Activated naive CD4-positive, alpha-beta T cell treated with Interleukin-2 at 50 U/mL for 16 hours (primary cell): ENCODE results near the gene KLK12.

ENCODE experiments used
- DNase-seq: peaks from one replicate; pipeline ENCODE4 v3.0.0-alpha.2; 2020

Gene KLK12

DNA sequence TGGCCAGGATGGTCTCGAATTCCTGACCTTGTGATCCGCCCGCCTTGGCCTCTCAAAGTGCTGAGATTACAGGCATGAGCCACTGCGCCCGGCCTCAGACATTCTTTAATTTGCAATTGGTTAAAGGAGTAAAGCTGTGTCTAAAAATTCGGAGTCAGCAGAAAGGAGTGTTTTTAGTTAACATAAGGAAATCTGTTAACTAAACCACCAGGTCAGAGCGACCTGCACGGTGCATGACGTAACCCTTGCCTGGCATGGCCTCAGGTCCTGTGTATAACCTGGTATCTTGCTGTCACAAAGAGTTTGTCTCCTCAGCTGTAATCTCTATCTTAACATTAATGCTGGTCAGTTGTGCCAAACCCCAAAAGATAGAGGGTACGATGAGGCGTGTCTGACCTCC lies 9.5 kb upstream of the KLK12 start:
- DNase-seq, result no peak

DNA sequence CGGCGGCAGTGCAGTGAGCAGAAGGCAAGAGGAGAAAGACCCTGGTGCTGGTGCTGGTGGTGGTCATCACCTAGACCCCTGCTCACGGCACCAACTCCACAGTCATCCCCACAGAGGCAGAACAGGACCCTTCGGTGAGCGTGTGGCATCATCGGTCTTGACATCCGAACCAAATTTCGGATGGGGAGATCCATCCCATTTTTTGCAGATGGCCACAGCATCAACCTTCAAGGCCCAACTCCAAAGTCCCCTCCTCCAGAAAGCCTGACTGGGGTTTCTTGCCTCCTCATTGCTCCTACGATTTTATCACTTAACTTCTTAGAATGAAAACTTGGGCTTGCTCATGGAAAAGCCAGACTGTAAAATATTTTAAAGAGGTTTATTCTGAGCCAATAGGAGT lies 8.7 kb upstream of the KLK12 start:
- DNase-seq, result no peak

DNA sequence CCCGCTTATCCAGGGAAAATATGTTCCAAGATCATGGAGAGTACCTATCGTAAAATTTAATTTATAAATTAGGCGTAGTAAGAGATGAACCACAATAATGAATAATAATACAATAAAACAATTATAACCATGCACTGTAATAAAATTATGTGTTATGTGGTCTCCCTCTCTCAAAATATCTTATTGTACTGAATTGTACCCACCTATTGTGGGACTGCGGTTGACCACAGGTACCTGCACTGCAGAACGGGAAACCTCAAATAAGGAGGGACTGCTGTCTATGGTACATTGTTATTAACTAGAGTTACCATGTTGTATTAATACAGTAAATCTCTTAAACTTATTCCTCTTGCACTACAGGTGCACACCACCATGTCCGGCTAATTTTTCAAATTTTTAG lies 5.3 kb upstream of the KLK12 start:
- DNase-seq, result no peak

DNA sequence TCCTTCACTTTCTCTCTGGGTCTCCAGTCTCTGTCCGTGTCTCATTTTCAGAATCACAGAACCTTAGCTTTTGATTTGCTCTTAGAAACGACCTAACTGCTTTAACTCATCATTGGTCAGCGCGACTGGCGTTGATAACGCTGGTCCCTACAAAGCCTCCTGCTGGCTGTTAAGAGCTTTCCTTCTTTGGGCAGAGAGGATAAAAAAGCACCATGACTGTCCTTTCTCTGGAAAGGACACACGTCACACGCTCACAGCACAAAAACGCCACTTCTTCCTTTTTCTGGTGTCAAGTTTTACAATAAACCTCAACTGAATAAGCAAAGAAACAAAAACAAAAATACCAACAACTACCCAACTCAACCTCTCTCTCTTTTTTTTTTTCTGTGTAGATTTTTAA lies 1.7 kb upstream of the KLK12 start:
- no peak for DNase-seq

DNA sequence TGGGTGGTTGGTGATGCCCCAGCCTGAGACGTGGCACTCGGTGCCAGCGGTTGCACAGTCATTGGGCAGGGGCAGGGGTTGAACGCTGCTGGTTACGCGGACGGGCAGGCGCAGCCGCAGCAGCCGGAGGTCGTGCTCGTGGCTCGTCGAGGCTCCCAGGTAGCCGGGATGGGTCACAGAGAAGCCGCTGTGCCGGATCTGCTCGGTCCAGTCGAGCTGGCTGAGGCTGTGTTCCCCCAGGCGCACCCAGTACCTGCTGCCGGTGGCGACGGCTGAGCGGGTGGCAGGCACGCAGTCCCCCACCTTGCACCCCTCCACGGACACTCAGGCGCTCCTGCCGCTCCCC lies 2.9 kb downstream of the KLK12 start:
- DNase-seq, result no peak

DNA sequence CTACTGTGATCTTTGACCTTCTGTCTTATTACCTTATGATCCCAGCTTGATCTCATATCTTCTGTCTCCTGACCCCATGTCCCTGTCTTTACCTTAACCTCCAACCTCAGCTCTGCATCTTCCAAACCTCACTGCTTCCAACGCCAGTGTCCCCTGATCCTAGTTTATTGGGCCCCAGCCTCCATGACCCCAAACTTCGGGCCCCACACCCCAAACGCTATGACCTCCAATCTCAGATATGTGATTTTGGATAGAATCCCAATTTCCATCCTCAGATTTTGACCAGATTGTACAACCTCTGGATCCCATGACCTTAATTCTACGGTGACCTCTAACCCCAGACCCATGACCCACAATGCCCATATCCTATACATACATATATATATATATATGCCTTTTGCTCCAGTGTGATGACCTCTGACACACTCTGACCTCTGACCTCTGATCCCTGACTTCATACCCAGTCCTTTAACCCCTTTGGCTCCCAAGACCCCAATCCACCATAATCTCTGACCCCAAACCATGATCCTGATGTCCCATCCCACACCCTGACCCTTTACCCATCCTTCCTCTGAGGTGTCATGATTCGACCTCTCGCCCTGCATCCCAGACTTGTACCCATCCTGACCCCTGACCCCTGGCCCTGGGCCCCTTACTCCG lies 3.5 kb downstream of the KLK12 start:
- no peak for DNase-seq

DNA sequence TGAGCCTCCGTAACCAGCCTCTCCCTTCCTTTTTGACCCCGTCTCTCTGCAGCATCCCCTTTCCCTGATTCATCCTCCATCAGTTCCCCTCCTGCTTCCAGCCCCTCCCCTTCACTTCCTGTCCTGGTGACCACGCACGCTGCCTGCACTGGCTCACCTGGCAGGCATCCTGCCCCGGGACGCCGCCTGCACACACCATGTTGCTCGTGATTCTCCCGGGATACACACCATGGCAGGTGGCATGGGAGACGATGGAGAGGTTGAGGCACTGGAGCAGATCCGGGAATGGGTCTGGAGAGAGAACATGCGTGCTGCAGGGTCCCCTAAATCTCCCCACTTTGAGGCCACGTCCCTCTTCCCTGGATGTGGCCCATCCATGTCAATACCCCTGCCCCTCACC lies 4.2 kb downstream of the KLK12 start:
- no peak for DNase-seq

DNA sequence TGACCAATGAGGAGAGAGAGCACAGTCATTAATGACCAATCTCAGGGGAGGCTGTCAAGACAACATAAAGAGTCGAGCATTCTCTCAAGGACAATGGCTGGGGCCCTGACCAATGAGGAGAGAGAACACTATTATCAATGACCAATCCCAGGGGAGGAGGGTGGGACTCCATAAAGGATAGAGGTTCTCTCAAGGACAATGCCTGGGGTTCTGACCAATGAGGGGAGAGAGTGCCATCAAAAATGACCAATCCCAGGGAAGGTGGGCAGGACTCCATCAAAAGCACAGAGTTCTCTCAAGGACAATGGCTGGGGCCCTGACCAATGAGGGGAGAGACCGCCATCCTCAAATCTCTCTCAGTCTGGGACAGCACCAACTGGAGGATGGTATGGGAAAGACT lies 5.1 kb downstream of the KLK12 start:
- DNase-seq, result no peak

DNA sequence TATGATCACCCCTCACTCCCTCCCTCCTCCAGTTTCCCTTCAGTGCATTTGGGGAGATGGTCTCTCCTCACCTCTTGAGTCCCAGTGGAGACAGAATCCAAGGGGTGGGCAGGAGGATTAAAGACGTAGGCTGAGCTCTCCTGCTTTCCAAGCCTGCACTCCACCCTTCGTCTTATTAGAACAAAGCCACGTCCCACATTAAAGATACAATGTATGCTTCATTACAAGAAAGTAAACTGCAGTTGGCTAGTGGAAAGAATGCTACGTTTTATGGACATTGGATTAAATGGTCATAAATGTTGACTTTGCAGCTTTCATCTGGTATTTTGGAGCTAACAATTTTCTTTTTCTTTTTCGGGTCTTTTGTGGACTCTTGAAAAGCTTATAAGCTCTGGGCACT lies 6.9 kb downstream of the KLK12 start:
- no peak for DNase-seq

DNA sequence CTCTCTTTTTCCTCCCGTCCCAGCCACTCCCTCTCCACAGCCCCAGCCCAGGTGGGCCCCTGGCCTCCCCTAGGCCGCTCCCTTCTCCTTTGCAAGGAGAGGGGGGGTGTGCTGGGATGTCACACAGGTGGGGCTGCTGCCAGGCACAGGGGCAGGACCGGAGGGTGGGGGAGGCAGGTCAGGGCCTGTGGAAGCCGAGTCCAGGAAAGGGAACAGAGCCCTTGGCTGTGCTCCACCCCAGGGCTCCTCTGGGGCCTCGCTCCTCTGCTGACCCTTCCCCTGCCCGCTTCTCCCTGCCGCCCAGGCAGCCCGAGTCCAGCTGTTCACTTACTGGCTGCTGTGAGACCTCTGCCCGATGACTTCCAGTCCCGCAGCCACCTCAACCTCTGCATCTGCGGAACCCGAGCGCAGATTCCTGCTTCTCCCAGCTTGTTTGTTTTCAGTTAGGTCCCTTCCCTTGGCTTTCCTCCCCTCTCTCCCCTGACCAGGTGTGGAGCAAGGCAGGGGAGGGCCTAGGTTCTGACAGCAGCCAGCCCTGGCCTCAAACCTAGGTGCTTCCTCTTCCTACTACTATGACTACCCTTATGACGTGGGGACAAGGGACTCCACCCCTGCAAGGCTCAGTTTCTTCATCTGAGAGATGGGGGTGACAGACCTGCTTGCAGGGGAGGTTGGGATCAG lies 7.5 kb downstream of the KLK12 start:
- DNase-seq, result no peak

DNA sequence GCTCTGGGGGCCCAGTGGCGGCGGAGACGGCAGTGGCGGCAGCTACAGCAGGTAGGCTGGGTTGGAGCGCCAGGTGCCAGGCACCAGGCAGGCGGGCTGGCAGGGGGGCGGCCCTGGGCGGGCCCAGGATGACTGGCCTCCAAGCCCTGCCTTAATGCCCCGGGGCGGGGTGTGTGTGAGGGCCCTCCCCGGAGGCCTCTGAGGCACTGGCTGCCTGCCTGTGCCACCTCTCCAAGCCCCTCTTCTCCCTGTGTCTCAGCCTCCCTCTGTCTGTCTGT lies 8.3 kb downstream of the KLK12 start, which contains the start of gene KLK11:
KLK11 (minus strand) TSS at position 63 of the 278 bp plus-strand sequence. CDS start 985 bp downstream, outside the sequence.
- no peak for DNase-seq

DNA sequence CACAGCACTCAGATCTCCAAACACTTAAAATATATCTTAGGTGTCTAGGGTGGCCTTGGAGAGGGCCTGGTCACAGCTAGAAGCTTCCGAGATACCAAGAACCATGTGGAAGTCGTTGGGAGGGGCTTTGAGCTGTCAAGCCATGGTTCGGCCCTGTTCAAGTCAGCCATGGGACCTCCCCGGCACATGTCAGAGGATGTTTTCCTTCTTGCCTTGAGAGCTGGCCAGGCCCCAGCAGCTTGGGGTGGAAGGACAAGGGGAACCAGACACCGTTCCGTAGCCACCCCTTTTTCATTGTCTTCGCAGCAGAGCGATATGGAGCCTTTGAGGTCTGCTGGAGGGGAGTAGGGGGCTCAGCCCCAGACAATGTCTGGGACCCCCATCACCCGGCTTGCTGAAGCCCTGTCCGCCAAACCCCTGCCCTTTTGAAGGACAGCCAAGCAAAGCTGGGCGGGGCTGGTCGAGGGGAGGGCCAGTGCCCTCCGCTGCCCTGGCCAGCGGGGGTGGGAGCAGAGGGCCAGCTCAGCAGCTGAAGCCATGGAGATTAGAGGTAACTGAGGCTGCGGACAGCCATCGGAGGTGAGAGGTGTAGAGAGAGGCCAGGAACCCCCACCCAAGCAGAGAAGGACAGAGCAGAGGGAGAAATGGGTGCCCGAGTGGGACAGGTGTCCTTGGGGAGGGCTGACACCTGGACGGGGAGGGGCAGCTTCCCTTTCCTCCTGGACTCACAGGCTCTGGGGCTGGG lies 8.8 kb downstream of the KLK12 start:
- no peak for DNase-seq

DNA sequence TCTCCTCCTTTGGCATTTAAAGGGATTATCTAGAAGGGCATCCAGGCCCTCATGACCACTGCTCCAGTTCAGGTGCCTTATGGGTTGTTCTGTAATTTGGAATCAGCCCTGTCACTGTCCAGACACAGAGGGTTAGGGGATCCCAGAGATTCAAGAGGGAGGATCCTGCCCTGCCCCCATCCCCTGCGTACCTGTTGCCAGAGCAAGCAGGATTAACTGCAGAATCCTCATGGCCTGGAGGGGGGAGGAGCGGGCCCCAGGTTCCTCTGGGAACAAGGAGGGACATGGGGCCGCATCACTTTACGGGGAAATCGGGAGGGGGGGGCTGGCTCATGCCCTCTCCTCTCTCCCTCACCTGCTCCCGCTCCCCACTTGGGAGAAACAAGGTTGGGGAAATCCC lies 9.4 kb downstream of the KLK12 start:
- no peak for DNase-seq

DNA sequence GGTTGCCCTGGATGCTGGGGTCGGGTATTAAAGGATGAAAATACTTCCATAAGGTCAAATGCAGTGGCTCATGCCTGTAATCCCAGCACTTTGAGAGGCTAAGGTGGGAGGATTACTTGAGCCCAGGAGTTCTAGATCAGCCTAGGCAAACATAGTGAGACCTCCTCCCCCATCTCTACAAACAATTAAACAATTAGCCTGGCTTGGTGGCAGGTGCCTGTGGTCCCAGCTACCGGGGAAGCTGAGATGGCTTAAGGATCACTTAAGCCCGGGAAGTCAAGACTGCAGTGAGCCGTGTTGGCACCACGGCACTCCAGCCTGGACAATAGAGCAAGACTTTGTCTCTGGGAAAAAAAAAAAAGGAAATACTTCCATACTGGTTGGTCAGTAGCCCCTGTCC lies 9.9 kb downstream of the KLK12 start:
- no peak for DNase-seq

DNA sequence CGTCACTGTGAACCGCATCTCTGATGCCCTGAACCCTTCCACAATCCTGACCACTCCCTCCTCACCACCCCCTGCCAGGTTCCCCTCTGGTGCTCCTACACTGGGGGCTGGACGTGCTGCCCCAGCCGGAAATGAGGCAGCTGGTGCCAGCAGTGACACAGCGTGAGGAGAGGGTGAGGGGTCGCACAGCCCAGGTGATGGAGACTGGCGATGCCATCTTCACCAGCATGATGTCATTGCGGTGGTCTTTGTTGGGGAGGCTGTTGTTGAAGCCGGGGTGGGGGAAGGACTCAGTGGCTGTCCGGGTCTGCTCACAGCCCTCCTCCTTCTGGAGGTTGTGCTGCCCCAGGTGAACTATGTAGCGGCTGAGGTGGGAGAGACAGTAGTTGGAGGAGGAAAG lies 10.9 kb downstream of the KLK12 start:
- no peak for DNase-seq

DNA sequence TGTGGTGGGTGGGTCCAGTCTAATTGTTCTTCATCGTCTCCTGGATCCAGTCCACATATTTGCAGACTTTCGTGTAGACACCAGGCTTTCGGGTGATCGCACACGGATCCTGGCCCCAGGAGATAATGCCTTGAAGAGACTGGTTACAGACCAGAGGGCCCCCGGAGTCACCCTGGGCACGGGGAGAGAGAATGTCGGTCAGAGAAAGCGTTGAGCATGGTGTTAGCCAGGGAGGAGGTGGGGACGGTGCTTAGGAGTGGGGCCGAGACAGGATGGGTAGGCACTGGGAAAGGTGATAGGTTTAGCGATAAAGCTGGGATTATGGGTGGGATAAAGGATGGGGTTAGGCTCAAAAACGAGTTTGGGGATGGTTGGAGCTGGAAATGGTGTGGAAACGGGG lies 12.3 kb downstream of the KLK12 start:
- no peak for DNase-seq

DNA sequence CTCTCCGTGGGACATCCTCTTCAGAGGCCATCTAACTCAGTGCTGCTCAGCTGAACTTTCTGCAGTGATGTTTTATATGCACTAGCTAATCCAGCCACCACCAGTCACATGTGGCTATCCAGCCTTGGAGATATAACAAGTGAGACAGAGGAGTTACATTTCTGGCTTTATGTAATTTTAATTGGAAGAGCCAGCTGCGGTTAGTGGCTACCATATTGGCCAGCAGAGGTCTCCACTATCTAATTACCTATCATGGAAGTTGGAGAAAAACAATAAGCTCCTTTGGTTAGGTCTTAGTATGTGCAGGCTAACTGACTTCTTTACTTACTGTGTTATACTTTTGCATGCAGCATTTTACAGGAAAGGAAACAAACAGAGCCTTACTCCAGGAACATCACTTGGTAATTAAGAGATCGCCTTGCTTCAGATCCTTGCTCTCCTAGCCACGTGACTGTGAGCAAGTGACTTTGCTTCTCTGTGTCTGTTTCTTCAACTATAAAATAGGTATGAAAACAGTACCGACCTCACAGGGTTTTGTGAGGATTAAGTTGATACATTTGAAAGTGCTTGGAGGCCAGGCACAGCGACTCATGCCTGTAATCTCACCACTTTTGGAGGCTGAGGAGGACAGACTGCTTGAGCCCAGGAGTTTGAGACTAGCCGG lies 13.7 kb downstream of the KLK12 start:
- DNase-seq, result no peak

DNA sequence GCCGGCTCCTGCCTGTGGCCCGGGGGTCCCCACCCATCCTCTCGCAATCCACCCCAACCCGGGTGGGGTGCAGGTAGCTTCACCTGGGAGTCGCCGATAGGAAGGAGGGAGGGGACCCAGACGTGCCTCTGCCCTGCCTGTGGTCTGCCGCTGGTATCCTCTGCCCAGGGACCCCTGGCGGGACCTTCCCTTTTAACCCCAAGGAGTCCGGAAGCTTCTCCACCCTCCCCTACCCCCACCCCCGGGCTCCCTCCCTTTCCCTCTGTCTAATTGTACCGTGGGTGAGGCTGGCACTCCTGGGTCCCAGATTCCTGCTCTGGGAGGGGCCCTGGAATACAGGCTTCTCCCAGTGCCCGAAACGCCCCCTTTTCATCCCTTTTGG lies 15.3 kb downstream of the KLK12 start, which contains the start of gene KLK10:
KLK10 (minus strand) TSS at position 166 of the 382 bp plus-strand sequence. CDS start 579 bp downstream, outside the sequence.
- no peak for DNase-seq

DNA sequence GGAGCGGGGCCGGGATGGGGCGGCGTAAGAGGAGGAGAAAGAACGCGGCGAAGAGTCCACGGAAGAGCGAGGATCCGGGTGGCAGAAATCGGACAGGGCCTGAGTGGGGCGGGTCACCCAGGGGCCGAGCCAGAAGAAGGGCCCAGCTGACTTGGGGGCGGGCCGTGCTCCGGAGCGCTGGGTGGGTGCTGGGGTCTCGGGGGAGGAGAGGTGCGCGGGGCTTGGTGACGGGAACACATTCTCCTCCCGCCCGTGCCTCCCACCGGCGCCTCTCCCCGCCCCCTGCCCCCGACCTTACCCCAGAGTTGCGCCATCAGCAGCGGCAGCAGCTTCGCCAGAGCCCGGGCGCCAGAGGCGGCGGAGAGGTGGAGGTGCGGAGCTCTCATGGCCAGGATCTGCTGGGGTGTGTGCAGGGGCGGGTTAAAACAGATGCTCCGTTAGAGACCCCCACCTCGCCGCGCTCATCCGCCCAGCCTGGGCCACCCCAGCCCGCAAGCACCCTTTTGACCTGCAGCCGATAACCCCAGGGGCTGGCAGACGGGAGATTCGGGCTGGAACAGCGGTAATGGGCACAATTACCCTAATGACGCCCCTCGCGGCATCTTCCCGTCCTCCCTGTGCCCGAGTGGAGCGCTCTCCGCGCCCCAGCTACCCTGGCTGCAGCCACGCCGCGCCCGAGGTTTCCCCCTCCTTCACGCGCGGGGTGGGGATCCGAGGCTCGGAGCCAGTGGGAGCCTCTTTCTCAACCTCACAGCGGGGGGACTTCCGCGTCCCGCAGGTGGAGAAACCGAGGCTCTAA lies 15.9 kb downstream of the KLK12 start:
- no peak for DNase-seq

DNA sequence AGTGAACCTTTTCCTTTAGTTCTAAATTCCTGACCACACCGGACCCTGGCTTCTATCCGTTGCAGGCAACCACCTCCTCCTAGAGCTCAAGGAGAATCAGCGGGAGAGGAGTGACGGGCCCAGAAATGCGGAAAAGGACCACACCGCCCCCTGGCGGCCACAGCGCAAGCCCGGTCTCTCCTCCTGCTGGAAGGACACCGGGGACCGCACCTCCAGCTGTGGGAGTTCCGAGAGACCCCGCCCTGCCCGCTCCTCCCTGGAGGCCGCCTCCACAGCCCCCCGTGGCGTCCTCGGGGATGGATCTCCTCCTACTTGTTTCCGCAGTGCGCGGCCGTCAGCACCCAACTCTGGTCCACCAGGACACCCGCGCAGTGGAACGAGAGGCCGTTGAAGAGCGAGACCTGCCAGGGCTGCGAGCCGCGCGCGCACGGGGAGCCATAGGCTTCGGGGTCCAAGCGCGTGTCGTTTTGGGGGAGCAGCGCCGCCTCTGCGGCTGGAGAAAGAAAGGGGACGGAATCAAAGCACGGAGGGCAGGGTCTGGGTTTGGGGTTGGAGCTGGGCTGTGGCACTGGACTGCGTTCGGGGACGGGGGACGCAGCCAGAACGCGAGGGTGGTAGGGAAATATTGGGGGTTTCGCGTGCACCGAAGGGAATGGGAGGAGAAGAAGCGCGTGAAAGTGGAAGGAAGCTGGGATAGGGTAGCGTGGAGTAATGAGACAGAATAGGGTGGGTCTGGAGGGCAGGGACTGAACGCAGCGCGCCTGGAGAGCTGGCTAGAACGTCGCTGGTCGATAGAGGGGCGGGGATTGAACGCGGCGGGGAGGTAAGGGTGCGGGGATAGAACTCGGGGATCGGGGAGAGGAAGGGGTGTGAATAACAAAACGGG lies 17.8 kb downstream of the KLK12 start:
- peak; percentile 34 for DNase-seq

DNA sequence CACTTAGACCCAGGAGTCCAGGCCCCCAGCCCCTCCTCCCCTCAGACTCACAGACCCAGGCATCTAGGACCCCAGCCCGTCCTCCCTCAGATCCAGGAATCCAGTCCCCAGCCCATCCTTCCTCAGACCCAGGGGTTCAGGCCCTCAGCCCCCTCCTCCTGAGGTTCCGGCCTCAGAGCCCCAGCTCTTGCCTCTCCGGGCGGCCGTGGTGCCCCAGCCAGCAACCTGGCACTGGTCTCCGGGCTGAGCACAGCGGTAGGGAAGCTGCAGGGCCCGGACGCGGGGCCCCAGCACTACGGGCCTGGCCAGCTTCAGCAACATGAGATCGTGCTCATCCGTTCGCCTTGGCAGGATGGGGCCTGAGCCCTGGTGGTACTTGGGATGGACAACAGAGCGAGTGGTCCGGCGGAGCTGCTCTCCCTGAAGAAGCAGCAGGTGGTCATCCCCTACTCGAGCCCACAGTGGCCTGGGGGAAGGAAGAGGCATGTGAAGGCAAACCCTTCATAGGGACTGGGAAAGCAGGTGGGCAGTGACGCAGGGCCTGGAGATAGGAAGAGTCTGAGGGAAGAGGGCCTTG lies 19.0 kb downstream of the KLK12 start:
- DNase-seq, result no peak

DNA sequence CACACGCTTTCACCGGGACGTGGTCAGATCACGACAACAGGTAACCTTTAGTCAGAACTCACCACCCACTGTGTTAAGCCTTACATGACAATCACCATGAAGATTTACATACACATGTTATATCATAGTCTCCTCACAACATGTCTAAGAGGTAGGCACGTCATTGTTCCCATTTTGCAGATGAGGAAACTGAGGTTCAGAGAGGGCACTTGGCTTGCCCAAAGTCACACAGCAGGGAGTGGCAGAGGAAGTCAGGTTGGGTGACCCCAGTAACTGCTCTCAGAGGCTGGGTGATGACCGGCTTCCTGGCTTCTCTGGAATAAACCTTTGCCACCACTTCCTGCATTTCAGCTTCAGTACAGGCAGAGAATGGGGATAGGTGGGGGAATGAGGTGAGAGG lies 20.6 kb downstream of the KLK12 start:
- no peak for DNase-seq
